Prostate gland (tissue), 2 donors: ENCODE results near the gene SPSB2. TPM values are rescaled to one million over a fixed set of nuclear protein-coding genes. Genes with fewer than 3 reads are reported as not detected.

Experiments
- DNase-seq: peaks from one replicate; pipeline ENCODE4 v3.0.0-alpha.2; 2019; ENCODE audit warnings: low spot score
- H3K27ac ChIP-seq, 2 donors: fragments of 200-600 bp; sonication (generic); 2 replicates each; pipeline ENCODE4 v1.5.1; 2017 to 2019
- H3K27me3 ChIP-seq: fragments of 200-600 bp; sonication (generic); replicated peaks from 2 replicates; pipeline ENCODE4 v1.5.1; 2019; ENCODE audit not compliant: insufficient read depth
- H3K36me3 ChIP-seq, 2 donors: fragments of 200-600 bp; sonication (generic); 1 replicate in 1 of 2; 2 replicates in 1 of 2; pipeline versions ENCODE4 v1.5.1 to v1.8.1; 2017 to 2019
- H3K4me1 ChIP-seq: fragments of 200-600 bp; sonication (generic); replicated peaks from 2 replicates; pipeline ENCODE4 v1.5.1; 2019
- H3K4me3 ChIP-seq, 2 donors: fragments of 200-600 bp; sonication (generic); 2 replicates each; pipeline ENCODE4 v1.5.1; 2017 to 2019
- H3K9me3 ChIP-seq: fragments of 200-600 bp; sonication (generic); 2 replicates; pipeline ENCODE4 v1.5.1; 2017
- POLR2A ChIP-seq: fragments of 450-650 bp; IDR thresholded peaks from one replicate; pipeline ENCODE4 v1.6.1; 2016; ENCODE audit warnings: antibody characterized with exemption, mild to moderate bottlenecking
- POLR2AphosphoS5 ChIP-seq: sonication (generic); formaldehyde crosslinking; IDR thresholded peaks from one replicate; pipeline ENCODE4 v1.6.1; 2017; ENCODE audit warnings: antibody characterized with exemption
- WGBS: methylation state at CpG from one replicate; pipeline ENCODE4 v1.1.5; 2018; 5-methylcytosine and 5-hydroxymethylcytosine counted together
- intact Hi-C: fragments of 100-400 bp; cut with DNase I; formaldehyde crosslinking; loops from one replicate; pipeline ENCODE4 v1.14.2; 2022
- total RNA-seq, 2 donors: library from RNA; depleted of rRNA; stranded (reverse); fragments of >200 nt; gene quantifications; one replicate each; pipeline ENCODE4 v1.1.0, GENCODE V29; 2016
- TF ChIP-seq, protein P1 (sequence below), 4 experiments: fragments of 200-600 bp in 2 of 4; fragments of 450-650 bp in 2 of 4; sonication (generic) in 2 of 4; IDR thresholded peaks; 1 replicate in 3 of 4; 2 replicates in 1 of 4; pipeline ENCODE4 v1.5.1; 2016 to 2019; ENCODE audit warnings: antibody characterized with exemption in 4 of 4, mild to moderate bottlenecking in 2 of 4, moderate library complexity in 2 of 4

Gene SPSB2
- total RNA-seq = 10 to 100 TPM; 12.7 to 23.5 TPM

DNA sequence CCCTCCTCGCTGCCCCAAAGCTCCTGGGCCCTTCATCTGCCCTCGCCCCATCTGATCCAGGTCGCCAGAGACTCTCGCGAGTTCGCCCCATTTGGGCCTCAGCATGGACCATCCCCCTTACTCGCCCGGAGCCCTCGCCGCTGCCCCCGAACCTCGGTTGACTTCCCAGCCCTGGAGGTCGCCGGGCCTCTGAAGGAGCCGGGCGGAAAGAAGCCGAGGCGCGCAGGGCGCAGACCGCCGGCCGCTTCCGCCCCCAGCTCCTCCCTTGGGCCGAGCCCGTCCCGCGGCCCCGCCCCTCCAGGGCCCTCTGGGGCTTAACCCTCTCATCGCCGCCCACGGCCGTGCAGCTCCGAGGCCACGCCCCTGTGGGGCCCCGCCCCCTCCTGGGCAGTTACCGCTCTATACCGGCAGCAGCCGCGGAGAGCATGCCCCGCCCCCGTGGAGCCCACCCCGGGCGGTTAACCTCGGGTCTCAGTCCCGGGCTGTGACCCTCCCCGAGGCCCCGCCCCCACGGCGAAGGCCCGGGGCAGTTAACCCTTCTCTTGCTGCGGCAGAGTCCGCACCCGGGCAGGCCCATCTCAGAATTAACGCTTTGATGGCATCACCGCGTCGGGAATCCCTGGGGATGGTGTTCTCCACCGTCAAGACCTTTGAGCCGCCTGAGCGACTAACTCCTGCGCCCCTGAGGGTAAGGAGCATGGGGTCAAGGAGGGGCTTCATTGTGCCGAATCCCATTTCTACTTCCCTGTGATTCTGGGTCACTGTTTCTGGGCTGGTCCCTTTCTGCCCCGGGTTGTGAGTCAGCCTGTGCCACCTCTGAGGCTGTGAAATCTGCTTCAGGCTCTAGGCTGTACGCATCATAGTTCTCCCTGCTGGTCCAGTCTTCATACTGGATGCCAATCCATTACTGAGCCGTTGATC, at the start of gene SPSB2:
SPSB2 (minus strand) TSS at position 210 of the 921 bp plus-strand sequence. CDS start 402 bp downstream, outside the sequence.
- Histone ChIP-seq H3K4me1 (peaks cover 13% of the 10 kb centered on the region), H3K9me3 (no peaks in the 10 kb centered on the region), H3K27me3 (no peaks in the 10 kb centered on the region), H3K27ac (peak within 1 kb of the TSS; percentile 68 to 75), H3K36me3 (peaks cover 0 to 3% of the 10 kb centered on the region in 2 donors), H3K4me3 (peak within 1 kb of the TSS; percentile 49 to 71)
- DNase-seq = peak; percentile 93
- under 1% methylated on average over 43 of the region's 66 CpGs for WGBS
- peak; percentile 81 for TF ChIP-seq POLR2AphosphoS5
- TF ChIP-seq, protein P1, sequence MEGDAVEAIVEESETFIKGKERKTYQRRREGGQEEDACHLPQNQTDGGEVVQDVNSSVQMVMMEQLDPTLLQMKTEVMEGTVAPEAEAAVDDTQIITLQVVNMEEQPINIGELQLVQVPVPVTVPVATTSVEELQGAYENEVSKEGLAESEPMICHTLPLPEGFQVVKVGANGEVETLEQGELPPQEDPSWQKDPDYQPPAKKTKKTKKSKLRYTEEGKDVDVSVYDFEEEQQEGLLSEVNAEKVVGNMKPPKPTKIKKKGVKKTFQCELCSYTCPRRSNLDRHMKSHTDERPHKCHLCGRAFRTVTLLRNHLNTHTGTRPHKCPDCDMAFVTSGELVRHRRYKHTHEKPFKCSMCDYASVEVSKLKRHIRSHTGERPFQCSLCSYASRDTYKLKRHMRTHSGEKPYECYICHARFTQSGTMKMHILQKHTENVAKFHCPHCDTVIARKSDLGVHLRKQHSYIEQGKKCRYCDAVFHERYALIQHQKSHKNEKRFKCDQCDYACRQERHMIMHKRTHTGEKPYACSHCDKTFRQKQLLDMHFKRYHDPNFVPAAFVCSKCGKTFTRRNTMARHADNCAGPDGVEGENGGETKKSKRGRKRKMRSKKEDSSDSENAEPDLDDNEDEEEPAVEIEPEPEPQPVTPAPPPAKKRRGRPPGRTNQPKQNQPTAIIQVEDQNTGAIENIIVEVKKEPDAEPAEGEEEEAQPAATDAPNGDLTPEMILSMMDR (IDR thresholded peaks at IDR 0.05) = peak in 2 of 4 experiments; percentile 16 to 37
- peak; percentile 69 for TF ChIP-seq POLR2A
- intact Hi-C loops = loop anchor here (1.0 to 10.0 kb wide), 3 partner anchors 18 to 91 kb away; no protein-coding TSS in a partner anchor

DNA sequence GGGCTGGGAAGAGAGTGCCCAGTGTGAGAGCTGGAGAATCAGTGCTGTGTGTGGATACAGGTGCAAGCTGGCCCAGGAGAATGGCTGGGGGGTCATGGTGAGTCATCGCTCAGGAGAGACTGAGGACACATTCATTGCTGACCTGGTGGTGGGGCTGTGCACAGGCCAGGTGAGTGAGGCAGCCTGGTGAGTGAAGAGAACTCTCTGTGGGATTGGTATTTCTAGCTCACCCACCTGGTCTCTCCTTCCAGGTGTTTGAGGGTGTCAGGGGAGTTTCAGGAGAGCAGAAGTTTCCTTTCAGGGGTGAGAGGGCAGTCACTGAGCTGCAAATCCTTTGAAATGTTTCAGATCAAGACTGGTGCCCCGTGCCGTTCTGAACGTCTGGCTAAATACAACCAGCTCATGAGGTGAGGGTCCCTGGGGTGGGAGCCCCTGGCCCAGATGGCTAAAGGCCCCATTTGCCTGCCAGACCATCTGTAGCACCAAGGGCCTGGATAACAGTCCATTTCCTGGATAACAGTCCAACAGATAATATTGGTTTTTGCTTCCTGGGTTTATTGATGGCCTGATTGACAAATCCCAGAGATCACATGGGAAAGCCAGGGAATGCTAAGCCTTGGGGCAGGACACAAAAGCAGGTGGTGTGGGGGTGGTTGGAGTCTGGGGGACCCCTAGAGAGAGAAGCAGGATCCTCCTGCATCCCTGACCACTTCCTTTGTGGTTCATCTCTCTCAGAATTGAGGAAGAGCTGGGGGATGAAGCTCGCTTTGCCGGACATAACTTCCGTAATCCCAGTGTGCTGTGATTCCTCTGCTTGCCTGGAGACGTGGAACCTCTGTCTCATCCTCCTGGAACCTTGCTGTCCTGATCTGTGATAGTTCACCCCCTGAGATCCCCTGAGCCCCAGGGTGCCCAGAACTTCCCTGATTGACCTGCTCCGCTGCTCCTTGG, 49.2 kb upstream of the SPSB2 start:
- no peak for DNase-seq
- H3K27me3 ChIP-seq = no peaks in the 10 kb centered on the region
- no peak overlapping the region for H3K4me3 ChIP-seq
- H3K9me3 ChIP-seq = no peaks in the 10 kb centered on the region
- WGBS = 84% methylated on average over 9 of the region's 9 CpGs
- H3K36me3 ChIP-seq = no peaks in the 10 kb centered on the region
- H3K4me1 ChIP-seq = peaks cover 16% of the 10 kb centered on the region
- intact Hi-C loops = no loop called here
- no peak overlapping the region for H3K27ac ChIP-seq
- no peak for TF ChIP-seq POLR2AphosphoS5
- no peak for TF ChIP-seq POLR2A
- TF ChIP-seq, protein P1 (IDR thresholded peaks at IDR 0.05) = no peak

GRCh38 chr12:6921539-6921938, 48.4 kb upstream of the SPSB2 start:
- Histone ChIP-seq H3K36me3 (no peaks in the 10 kb centered on the region), H3K4me1 (peaks cover 13% of the 10 kb centered on the region), H3K4me3 (no peak overlapping the region), H3K27me3 (no peaks in the 10 kb centered on the region), H3K27ac (no peak overlapping the region), H3K9me3 (no peaks in the 10 kb centered on the region)
- no peak for TF ChIP-seq POLR2AphosphoS5
- TF ChIP-seq, protein P1 (IDR thresholded peaks at IDR 0.05) = no peak
- TF ChIP-seq POLR2A = no peak
- no peak for DNase-seq
- 89% methylated on average over 7 of the region's 7 CpGs for WGBS
- intact Hi-C loops = no loop called here

- H3K36me3 ChIP-seq = no peaks in the 10 kb centered on the region
- DNase-seq = no peak
- no peak overlapping the region for H3K4me3 ChIP-seq
- no peaks in the 10 kb centered on the region for H3K9me3 ChIP-seq
- intact Hi-C loops = no loop called here
- peaks cover 3% of the 10 kb centered on the region for H3K4me1 ChIP-seq
- no peaks in the 10 kb centered on the region for H3K27me3 ChIP-seq
- H3K27ac ChIP-seq = no peak overlapping the region
- TF ChIP-seq POLR2A (no peak), POLR2AphosphoS5 (no peak)
- TF ChIP-seq, protein P1 (IDR thresholded peaks at IDR 0.05) = no peak
- WGBS = 57% methylated on average over 7 of the region's 7 CpGs
These were observed 46.5 kb upstream of the SPSB2 start for GRCh38 chr12:6919588-6919987.
